ES-I3 (cell line): Measurements from ENCODE around the gene ZC3H18.

Experiments used
- H3K36me3 ChIP-seq: 2 replicates; pipeline ENCODE4 v1.6.1; 2013; ENCODE audit warnings: mild to moderate bottlenecking, low read length, control low read depth, moderate library complexity; ENCODE audit not compliant: insufficient read depth
- H3K4me1 ChIP-seq: 2 replicates; pipeline ENCODE4 v1.6.1; 2013; ENCODE audit warnings: mild to moderate bottlenecking, control low read depth, low read length; ENCODE audit not compliant: insufficient read depth
- H3K9ac ChIP-seq: 2 replicates; pipeline ENCODE4 v1.6.1; 2013; ENCODE audit warnings: low read depth, mild to moderate bottlenecking, low read length, moderate library complexity
- H3K9me3 ChIP-seq: 2 replicates; pipeline ENCODE4 v1.6.1; 2013; ENCODE audit warnings: mild to moderate bottlenecking, low read length, moderate library complexity; ENCODE audit not compliant: control insufficient read depth, insufficient read depth

Gene ZC3H18

GRCh38 chr16:88537859-88538258 is 32.3 kb upstream of the ZC3H18 start:
- Histone ChIP-seq H3K36me3 (no peaks in the 10 kb centered on the region), H3K9ac (no peak overlapping the region), H3K9me3 (no peaks in the 10 kb centered on the region), H3K4me1 (no peaks in the 10 kb centered on the region; the same call in 1 of the 2 replicates)

DNA sequence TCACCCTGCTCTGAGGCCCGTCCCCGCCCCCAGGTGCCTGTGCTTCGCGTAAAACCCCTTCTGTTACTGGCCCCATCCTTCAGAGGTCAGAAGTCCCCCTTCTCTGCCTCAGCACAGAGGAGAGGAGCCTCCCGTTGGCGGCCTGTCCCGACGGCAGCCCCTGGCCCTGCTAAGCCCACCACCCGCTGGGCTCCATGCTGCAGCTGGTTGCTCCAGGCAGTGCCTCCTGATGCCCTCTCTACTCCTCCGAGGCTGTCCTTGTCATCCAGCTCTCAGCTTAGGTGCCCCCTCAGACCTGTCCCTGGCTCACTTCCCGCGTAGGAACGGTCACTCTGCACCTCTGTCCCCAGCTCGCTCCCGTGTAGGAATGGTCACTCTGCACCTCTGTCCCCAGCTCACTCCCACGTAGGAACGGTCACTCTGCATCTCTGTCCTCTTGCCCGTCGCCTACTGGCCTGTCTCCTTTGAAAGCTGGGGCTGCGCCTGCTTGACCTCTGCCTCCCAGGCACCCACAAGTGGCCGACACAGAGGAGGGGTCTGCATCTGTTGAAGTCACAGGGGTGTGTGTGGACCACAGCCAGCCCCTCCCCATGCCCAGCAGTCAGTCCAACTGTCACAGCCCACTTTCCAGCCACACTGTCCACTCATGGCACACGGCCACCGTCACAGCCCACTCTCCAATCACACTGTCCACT is 31.7 kb upstream of the ZC3H18 start:
- Histone ChIP-seq H3K36me3 (no peaks in the 10 kb centered on the region), H3K9ac (no peak overlapping the region), H3K9me3 (peaks cover 3% of the 10 kb centered on the region), H3K4me1 (no peaks in the 10 kb centered on the region)

GRCh38 chr16:88539261-88539651 is 30.9 kb upstream of the ZC3H18 start:
- H3K9me3 ChIP-seq: peaks cover 4% of the 10 kb centered on the region
- no peaks in the 10 kb centered on the region for H3K36me3 ChIP-seq
- H3K4me1 ChIP-seq: no peaks in the 10 kb centered on the region
- H3K9ac ChIP-seq: no peak overlapping the region

GRCh38 chr16:88539652-88540345 is 30.4 kb upstream of the ZC3H18 start:
- H3K4me1 ChIP-seq: no peaks in the 10 kb centered on the region
- no peaks in the 10 kb centered on the region for H3K36me3 ChIP-seq
- no peak overlapping the region for H3K9ac ChIP-seq
- H3K9me3 ChIP-seq: peaks cover 4% of the 10 kb centered on the region

DNA sequence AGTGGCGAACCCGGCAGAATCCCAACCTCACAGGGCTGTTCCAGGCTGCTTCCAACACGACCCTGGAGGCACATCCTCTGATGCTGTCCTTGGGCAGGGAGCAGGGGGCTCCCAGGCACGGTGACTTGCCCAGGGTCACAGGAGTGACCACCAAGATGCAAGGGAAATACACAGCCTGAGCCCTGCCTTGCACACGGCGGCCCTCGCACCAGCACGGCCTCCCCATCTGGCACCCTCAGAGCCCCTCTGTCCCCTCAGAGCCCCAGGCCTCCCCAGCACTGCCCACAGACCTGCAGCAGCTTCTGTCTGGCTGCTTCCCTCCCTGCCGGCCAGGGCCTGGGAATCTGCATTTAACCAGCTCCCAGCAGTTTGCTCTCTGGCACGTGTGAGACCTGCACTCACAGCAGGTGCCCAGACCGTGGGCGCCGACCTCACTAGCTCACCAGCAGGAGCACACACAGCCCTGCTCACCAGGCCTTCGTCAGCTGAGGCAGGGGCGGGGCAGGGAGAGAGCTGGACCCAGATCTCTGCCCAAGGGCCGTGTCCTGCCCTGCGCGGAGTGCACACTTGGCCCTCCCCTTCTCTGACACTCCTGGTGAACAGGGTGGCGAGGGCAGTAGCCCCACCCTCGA is 29.7 kb upstream of the ZC3H18 start:
- Histone ChIP-seq H3K9me3 (peaks cover 4% of the 10 kb centered on the region), H3K4me1 (no peaks in the 10 kb centered on the region), H3K36me3 (no peaks in the 10 kb centered on the region), H3K9ac (no peak overlapping the region)

- no peak overlapping the region for H3K9ac ChIP-seq
- H3K36me3 ChIP-seq: no peaks in the 10 kb centered on the region
- H3K9me3 ChIP-seq: peaks cover 4% of the 10 kb centered on the region
- no peaks in the 10 kb centered on the region for H3K4me1 ChIP-seq
Measured at GRCh38 chr16:88541831-88542616, 28.2 kb upstream of the ZC3H18 start.

- Histone ChIP-seq H3K4me1 (no peaks in the 10 kb centered on the region), H3K36me3 (no peaks in the 10 kb centered on the region), H3K9me3 (peaks cover 4% of the 10 kb centered on the region), H3K9ac (no peak overlapping the region)
Measured at GRCh38 chr16:88543230-88543813, 26.9 kb upstream of the ZC3H18 start.

GRCh38 chr16:88545781-88546180 is 24.4 kb upstream of the ZC3H18 start:
- Histone ChIP-seq H3K4me1 (no peaks in the 10 kb centered on the region), H3K9ac (no peak overlapping the region), H3K9me3 (peaks cover 4% of the 10 kb centered on the region), H3K36me3 (no peaks in the 10 kb centered on the region)

- Histone ChIP-seq H3K9ac (no peak overlapping the region), H3K4me1 (no peaks in the 10 kb centered on the region)
Measured at GRCh38 chr16:88548131-88548874, 21.9 kb upstream of the ZC3H18 start.

GRCh38 chr16:88548985-88549384 is 21.2 kb upstream of the ZC3H18 start:
- Histone ChIP-seq H3K36me3 (no peaks in the 10 kb centered on the region), H3K9ac (no peak overlapping the region), H3K4me1 (no peaks in the 10 kb centered on the region), H3K9me3 (no peaks in the 10 kb centered on the region)

More at GRCh38 chr16:88548131-88548874, 21.9 kb upstream of the ZC3H18 start:
- H3K36me3 ChIP-seq: no peaks in the 10 kb centered on the region
- peaks cover 3% of the 10 kb centered on the region for H3K9me3 ChIP-seq

DNA sequence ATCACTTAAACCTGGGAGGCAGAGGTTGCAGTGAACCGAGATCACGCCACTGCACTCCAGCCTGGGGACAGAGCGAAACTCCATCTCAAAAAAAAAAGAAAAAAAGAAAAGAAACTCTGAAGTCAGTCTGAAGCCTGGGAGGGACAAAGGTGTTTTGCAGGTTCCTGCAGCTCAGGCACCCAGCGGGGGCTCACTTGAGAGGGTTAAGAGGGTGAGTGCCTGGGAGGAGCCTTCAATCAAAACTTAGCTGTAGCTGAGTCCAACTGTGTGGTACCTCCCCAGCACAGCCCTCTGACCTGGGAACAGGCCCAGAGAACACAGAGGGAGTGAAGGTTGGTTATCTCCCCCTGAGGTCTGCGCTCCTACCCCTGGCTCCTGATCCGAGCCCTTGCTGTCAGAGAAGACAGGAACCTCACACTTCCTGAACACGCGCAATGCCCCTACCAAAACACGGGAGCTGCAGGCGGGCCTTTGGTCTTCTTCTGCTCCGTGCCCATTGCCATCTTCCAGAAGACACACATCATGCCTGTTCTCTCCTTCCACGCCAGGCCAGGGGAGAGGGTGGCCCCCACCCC is 20.4 kb upstream of the ZC3H18 start:
- Histone ChIP-seq H3K9ac (no peak overlapping the region), H3K9me3 (no peaks in the 10 kb centered on the region), H3K36me3 (no peaks in the 10 kb centered on the region), H3K4me1 (0 out of 2 replicates have a peak, but pooled peaks cover 3% of the 10 kb centered on the region)

GRCh38 chr16:88550246-88550661 is 19.9 kb upstream of the ZC3H18 start:
- Histone ChIP-seq H3K36me3 (no peaks in the 10 kb centered on the region), H3K9ac (no peak overlapping the region), H3K9me3 (no peaks in the 10 kb centered on the region), H3K4me1 (0 out of 2 replicates have a peak, but pooled peaks cover 3% of the 10 kb centered on the region)

DNA sequence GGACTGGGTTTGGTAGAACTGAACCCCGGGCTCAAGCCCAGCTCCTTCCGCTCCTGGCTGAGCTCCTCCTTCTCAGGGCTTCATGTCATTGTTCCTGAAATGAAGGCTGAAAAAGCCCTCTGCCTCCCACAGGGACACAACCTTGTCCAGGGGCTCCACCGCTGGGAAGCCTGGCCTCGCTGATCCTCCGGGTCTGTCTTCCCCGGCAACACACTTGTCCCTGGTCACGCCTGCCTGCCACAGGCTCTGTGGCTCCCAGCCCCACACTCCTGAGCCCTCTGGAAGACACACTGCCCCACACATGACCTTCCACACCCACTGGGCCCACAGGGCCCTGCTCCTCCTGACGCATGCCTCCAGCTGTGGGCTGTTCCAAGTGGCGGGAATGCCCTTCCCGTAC is 18.0 kb upstream of the ZC3H18 start:
- H3K9me3 ChIP-seq: no peaks in the 10 kb centered on the region
- H3K4me1 ChIP-seq: 0 out of 2 replicates have a peak, but pooled peaks cover 3% of the 10 kb centered on the region
- no peaks in the 10 kb centered on the region for H3K36me3 ChIP-seq
- no peak overlapping the region for H3K9ac ChIP-seq
